SW480 (cell line): ENCODE measurements around the gene APMAP.

Source experiments
- DNase-seq: peaks from one replicate; pipeline ENCODE4 v3.0.0-alpha.2; 2016; ENCODE audit warnings: low spot score

The APMAP gene

DNA sequence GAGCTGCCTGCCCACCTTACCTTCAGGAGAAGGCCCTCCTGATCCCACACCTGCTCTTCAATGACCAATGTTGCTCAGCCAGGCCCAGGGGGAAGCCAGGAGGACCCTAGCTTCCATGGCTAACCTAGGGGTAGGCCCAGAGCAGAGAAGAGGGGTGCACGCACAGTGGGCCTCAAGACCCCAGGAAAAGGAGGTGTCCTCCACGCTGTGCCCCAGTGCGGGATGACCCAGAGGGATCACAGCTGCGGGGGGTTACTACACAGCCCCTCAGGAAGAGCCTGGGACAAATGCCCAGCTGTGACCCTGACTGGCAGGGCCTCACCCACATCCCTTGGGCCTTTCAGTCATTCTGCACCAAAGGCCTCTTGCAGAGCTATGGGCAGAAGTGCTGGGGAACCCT, 31.6 kb upstream of the APMAP start:
- no peak for DNase-seq

DNA sequence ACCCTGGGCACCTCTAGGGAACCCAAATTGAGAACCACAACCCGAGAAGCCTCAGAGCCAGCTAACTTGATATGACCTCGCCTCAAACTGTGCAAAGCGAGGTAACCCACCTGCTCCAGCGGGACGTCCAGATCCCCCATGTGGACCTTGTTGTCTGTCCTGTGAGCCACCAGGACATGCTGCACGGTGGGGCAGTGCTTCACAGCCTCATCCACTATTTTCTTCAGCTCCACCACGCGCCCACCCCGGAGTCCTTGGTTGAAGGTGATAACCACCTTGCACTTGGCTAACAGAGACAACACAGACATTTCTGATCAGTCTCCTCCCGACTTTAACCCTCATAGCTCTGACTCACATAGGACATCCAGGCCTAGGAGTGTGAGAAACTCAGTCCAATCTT, 30.8 kb upstream of the APMAP start:
- DNase-seq = no peak

DNA sequence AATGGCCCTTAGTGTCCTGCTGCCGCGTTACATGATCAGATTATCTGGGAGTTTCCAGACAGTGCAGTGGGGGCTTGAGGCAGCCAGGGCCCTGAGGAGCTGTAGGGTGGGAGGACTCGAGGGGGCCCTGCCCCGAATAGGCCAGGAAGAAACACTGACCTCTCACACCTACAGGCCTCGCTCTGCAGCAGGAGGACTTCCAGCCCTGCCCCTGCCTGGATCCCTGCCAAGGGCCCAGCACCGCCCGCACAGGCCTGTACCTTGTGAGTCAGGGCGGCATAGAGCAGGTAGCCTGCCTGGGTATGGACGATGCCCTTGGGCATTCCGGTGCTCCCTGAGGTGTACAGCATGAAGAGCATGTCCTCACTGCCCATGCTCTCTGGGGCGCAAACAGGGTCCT, 30.1 kb upstream of the APMAP start:
- no peak for DNase-seq

DNA sequence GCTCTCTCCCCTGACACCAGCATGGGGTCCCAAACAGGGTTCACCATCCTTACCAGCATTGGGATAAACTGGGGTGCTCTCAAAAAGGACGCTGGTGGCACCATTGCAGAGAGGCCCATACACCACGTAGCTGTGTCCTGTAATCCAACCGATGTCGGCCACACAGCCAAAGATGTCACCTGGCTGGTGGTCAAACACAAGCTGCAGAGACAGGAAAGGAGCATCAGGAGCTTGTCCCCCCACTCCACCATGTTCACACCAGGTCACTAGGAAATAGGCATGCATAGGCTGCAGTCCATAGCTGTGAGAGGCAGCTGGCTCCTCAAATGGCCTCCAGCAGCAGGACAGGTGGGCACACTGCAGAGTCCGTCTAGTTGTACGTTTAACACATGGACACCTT, 28.8 kb upstream of the APMAP start:
- no peak for DNase-seq

DNA sequence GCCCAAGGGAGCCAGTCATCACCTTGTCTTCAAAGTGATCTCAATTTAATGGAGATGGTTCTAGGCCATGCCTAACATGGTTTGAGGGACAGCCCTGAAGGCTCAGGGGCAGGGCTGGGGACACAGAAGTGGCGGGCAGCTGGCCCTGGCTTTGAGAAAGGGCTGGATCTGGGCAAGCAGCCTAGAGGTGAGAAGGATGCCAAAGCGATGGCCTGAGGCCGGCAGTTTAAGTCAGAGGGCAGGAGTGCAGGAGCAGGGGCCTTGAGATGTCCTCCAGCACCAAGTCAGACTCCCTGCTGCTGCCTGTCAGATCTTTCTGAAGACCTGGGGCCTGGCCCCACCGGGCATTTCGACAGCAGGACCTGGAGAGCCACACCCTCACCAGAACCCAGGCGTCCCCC, 28.4 kb upstream of the APMAP start:
- no peak for DNase-seq

DNA sequence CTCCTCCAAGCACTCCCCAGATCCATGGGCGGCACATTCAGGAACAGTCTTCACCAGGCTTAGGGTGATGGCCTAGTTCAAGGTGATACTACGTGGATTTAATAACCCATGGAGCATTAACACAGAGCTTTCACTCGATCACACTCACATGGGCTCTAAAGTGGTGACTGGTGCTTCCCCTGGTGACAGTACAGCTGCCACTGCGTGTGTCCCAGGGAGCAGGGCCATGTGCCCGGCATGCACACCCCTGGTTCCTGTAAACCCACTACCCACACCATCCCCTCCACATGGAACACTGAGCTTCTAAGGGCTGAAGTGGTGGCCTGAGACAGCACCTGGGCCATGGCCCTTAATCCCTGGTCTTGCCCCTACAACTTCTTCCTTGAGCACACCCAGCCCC, 27.8 kb upstream of the APMAP start:
- DNase-seq = no peak

DNA sequence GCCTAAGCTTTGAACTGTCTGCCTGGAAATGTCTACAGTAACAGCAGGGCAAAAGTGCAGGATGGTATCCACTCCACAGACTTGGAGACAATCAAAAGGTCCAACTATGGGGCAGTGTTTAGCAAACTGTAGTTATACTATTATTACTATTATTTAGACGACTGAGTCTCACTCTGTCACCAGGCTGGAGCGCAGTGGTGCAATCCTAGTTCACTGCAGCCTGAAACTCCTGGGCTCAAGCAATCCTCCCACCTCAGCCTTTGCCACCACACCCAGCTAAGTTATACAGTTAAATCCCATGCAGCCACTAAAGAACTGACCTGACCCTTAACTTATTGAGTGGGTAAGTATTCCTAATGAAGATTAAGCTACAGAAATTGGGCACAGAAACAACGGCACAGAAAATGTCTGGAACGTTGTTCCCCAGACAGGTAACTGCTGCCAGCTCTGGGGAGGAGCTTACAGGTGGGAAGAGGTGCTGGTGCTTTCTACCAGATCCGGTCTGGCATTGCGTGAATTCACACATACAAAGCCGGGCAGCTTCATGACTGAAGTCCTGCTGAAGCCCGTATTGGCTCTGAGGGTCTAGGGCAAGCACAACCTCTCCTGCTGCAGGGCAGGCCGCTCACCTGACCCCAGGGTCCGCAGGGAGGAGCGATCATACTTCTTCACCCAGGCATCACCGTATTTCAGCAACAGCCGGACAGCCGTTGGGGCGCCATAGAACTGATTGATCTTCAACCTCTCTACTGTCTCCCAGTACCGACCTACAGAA, 27.0 kb upstream of the APMAP start:
- DNase-seq = no peak

DNA sequence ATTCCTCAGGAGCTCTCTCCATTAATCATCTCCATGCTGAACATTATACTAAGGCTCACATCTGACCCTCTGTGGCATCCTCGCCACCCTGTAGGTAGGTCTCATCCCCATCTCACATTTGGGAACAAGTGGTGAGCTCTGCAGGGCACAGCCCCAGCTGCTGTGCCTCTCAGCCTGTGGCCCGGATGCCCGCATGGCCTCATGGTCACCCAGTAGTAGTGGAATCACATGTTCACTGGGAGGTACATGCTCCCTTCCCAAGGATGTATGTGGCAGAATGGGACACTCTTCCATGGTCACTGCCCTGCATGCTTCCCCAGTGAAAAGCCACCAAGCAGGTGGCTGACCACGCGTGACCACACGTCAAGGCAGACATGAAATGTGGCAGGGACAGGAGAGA, 26.3 kb upstream of the APMAP start:
- DNase-seq = no peak

DNA sequence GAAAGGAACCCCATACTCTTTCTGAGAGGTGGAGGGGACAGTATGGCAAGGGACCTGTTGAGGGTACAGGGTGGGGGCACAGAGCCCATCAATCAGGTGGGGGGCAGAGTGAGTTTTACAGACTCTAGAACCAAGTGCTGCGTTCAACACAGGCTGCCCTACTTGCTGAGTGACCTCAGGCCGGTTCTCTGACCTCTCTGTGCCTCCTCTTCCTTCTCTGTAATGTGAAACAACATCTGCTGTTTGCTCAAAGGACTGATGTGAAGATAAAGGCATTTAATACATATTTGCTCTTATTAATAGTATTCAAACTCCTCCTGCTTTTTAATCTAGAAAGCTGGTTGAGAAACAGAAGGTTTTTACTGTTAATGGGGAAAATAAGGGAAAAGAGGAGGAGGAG, 25.9 kb upstream of the APMAP start:
- no peak for DNase-seq

DNA sequence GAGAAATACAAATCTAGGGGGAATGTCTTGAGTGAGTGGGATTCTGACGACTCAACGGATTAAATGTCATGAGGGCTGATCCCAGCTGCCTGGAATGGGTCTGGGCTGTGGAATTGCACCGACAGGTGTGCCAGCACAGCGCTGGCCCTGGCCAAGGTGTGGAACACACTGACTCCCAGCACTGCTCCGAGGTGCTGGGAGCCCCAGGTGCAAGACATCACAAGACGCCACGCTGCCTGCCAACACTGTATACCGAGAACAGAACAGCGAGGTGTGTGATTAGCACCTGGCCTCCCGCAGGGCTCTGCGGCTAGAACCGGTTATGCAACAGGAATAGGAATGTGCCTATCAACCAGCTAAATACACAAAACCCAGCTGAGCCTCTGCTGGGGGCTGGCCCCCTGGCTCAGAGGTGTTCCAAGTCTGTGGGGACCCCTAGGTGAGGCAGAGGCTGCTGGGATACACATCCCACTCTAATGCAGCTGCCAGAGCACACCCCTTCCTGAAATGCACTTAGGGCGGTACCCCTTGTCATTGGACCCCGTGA, 24.8 kb upstream of the APMAP start:
- DNase-seq = no peak

DNA sequence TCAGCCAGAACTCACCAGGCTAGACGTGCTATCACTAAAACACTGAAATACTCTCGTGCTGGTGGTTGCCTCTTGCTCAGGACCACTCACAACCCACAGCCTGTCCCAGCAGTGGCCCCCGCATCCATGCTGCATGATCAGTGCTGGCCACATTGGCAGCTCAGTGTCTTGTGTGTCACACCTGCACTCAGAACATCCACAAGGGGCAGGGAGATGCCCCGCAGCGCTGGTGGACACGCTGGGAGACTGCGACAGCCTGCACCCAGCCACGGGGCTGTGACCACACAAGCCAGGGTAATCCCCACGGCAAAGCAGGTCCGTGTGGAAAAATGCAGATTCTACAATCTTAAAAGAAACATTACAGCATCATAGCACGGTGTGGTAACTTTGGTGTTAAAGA, 23.9 kb upstream of the APMAP start:
- DNase-seq = no peak

DNA sequence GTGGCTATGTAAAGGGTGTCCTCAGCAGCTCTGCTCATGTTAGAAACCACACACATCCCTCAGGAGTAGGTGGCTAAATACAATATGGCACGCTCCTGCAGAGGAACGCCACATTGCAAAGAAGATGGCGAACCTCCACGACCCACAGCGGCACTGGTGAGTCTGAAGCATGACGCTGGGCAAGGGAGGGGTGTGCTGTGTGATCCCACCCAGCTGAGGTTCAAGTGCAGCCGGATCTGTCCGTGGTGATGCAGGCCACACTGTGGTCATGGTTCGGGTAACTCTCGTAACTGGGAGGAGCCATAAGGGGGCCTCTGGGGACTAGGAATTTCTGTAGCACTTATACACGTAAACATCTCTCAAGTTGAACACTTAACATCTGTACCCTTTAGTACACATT, 23.4 kb upstream of the APMAP start:
- DNase-seq = no peak

DNA sequence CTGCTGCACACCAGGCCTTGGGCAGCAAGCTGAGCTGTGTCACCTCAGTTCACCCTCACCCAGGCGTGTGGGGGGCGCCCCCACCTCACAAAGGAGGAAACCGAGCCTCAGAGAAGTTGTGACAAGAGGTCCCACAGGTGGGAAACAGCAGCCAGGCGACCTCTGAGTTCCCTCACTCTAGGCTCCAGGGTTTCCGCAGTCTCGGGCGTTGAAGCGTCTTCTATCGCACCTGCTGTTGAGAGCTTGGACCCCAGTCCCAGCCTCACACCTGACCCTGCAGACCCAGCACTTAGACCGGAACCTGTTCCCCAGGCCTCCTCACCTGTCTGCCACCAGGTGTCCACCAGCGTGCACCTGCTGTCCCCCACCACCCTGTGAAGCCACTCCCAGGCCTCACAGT, 22.3 kb upstream of the APMAP start:
- no peak for DNase-seq

DNA sequence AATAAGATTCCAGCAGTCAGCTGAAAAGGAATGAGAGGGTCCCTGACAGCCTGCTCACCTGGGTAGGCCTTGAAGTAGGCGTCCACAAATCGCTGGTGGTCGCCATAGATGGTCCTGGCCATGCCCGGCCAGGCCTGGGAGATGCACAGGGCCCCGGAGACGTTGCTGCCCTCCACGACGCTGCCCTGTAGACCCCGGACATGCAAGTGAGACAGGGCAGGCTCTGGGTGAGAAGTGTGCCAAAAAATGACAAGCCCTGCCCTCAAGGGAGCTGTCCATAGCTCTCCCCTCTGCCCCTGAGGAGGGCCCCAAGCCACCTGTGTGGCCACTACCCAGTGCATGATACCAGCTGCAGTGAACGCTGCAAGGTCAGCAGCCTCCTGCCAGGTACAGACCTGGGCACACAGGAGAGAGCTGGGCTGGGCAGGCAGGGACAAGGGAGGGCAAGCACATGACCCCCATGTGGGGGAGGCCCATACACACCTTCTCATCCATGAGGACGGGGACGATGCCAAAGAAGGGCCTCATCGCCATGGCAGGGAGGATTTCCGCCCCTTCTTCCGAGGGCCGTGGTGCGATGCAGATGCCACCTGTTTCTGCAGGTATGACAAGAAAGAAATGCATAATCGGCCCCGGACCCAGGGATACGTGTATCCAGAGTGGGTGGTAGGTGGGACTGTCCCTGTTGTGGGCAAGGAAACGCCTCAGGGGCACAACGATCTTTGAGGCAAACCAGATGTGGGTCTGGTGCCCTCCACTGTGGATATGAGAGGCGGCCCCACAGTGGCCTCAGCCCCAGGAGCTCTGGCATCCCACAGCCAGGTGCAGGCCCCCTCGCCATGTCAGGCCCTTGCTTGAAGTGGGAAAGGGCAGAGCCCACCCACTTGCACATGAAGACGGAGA, 21.2 kb upstream of the APMAP start:
- no peak for DNase-seq

DNA sequence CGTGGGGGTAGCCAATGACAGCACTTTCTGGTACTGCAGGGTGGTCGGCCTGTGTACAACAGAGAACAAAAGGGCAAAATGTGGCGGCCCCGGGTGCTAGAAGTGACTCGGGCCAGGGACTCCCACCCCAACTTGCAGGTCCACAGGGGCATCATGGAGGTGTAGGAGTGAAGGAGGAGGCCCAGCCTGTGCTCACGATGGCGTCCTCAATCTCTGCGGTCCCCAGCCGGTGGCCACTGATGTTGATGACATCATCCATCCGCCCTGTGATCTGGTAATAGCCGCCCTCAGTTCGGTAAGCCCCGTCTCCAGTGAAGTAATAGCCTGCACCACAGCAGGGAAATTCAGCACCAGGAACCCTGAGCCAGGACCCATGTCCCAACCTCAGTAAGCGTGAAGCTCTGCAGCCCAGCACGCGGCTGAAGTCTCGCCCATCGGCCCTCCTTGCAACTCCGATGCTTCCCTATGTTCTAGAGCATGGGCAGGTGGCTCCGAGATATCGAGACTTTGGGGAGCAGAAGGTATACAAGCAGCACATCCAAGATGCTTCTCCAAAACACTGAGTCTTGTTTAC, 20.2 kb upstream of the APMAP start:
- no peak for DNase-seq

DNA sequence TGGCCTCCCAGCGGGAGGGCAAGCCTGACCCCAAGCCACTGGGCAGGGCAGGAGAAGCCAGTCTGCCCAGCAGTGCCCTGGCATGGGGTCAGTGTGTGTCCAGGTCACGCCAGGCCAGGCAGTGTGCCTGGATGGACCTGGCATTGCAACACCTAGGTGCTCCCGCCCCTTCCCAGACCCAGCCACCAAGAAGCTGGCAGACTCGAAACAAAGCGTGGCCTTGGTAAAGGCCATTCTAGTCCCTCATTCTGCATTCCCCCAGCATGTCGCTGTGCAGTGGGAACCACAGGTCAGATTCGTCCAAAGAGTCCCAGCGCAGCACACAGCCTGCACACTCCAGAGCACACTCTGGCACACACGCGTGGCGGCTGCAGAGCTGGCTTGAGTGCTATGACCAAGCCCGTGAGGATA, 19.3 kb upstream of the APMAP start:
- no peak for DNase-seq

DNA sequence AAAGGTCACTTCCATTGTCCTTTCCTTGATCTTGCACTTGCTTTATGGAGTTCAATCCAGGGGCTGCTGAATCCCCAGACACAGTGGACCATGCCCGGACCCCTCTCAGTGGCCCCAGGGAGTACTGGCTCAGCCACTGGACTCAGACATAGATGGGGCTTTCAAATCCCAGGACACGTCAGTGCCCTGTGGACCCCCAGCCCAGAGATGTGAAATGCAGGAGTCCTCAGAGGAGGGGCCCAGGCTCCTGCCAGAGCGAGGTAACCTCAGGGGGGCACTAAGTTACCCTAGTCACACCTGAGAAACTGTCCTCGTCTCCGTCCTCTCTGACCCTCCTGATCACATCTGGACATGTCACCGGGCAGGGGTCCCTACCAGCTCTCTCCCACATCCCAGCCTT, 18.7 kb upstream of the APMAP start:
- no peak for DNase-seq

DNA sequence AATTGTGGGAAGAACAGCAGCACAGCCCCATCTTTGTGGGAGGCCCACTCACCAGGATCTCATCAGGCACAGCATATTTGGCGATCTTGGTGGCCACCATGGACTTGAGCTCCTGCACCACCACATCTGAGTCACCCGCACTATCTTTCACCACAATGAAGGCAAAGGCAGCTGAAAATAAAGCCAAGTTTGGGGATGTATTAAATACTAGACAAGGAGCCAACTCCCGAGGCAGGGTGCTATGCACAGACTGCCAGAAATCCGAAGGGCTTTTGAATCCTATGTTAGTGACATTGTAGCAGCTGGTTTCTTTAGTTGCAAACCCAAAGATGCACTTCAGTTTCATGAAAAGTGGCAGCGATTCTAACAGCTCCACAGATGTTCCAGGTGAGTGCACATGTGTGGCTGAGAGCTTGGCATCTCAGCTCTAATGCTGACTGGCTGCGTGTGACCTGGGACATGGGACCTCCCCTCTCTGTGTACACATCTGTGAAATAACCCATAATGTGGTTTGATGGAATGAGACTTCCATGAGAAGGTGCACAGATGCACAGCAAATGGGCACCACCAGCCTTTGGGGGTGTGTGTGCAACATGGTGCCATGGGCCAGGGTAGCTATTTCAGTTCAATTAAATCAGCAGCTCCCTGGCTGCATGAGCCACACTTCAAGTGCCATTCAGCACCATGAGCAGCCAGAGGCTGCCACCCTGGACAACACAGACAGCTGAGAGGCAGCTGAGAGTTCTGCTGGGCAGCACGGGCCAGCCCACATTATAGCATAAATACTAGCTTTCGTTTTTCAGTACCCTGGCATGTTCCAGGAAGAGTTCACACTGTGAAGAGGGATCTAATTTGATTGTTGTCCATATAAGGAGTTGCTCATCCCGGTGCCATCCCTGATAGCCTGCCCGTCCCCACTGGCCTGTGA, 16.9 kb upstream of the APMAP start:
- no peak for DNase-seq

DNA sequence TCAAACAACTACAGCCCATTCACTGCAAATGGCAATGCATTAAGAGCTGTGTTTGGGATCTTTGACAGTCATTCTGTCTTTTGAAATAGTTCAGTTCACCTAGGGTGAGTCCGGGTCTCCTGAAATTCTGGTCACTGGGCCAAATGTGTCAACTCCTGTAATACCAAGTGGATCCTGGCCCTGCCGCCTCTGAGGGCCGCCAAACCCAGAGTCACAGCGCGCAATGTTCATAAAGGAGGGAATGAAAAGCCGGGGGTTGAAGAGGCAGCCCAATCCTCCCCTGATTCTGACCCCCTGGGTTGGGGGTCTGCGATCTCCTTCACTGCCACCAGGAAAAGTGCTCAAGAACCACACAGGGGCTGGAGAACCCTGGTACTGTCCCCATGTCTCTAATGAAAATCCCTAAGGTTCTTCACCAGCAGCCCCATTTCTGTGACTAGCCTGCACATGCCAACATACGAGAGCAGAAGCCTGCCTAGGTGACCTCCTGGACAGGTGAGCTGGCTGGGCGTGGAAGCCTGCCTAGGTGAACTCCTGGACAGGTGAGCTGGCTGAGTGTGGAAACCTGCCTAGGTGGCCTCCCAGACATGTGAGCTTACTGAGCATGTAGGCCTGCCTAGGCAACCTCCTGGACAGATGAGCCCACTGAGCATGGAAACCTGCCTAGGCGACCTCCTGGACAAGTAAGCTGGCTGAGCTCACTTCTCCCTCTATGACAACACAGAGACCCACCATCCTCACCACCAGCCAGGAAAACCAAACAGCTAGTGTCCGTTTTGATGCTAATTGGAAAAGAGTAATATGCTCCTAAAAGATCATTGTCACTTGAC, 16.1 kb upstream of the APMAP start:
- no peak for DNase-seq

DNA sequence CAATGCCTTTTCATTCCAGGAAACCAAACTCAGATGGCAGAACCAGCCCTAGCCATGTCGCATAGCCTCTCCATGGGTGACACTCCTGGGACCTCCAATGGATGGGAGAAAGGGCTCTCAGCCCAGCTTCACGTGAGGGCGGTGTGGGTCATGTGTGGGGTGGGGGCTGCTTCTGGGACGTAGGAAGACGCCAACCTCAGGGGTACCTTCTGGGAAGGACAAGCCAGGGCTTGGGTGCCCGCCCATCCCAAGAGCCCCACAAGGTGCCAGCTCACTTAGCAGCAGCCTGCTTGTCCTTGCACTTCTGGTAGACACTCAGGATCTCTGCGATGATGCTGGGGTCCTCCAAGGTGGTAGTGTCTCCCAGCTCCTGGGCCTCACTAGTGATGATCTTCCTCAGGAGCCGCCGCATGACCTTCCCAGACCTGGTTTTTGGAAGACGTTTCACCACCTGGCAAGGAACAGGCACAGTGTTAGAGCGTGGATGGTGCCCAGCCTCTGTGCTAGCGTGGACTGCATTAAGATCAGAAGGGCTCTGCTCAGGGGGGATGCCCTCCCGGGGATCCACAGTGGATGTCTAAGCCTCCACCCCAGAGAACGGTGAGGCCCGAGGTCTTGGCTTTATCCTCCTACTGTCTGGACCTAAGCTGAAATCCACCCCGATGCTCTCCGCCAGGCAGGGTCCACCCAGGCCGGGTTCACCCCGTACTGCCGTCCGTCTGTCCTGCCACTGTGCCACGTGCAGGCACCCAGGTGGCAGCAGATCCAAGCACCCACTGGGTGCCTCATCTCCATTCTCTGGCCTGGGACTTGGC, 15.1 kb upstream of the APMAP start:
- DNase-seq = no peak
